GM12864 (cell line): Measurements from ENCODE around the gene DAPK1.

Experiments used
- DNase-seq: peaks from one replicate; pipeline ENCODE4 v3.0.0-alpha.2; 2011; ENCODE audit warnings: low read depth
- H3K4me3 ChIP-seq: 2 replicates; pipeline ENCODE4 v1.5.1; 2011; ENCODE audit warnings: mild to moderate bottlenecking, low read depth, low read length, control low read depth
- TF ChIP-seq, protein P1 (sequence below): IDR thresholded peaks from 2 replicates; pipeline ENCODE4 v1.5.1; 2011; ENCODE audit warnings: low read depth, mild to moderate bottlenecking, moderate library complexity, low read length, control low read depth, inconsistent platforms; ENCODE audit errors: missing control alignments

The DAPK1 gene

DNA sequence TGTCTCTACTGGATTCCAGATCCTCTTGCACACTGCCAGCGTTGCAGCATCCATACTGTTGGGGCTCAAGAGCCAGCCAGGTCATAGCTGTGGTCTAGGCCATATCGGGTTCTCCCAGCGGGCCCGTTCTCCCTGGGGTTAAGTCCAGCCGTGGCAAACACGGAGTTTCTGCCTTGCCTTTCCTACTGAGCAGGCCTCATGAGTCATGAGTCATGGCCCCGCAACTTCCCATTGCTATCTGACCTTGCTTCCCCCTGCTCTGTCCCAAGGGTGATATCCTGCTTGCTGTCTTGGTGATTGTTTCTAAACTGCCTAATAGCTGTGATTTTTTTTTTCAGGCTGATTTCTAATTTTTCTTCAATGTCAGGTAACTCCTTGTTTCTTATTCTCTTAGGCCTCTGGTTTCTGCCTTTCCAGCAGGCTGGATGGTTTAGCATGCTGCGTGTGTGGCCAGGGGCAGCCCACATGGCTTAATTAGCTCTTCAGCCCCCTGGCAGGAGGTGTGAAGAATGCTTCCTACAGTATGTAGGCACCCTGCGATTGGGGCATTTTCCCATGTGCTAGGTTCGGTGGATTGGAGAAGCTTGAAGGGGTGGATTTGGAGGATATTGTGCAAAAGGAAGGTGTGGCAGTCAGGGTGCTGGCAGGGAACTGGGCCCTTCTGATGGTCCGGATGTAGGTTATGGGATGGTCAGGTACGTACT lies 18.7 kb downstream of the DAPK1 start:
- no peak overlapping the region for H3K4me3 ChIP-seq
- TF ChIP-seq, protein P1, sequence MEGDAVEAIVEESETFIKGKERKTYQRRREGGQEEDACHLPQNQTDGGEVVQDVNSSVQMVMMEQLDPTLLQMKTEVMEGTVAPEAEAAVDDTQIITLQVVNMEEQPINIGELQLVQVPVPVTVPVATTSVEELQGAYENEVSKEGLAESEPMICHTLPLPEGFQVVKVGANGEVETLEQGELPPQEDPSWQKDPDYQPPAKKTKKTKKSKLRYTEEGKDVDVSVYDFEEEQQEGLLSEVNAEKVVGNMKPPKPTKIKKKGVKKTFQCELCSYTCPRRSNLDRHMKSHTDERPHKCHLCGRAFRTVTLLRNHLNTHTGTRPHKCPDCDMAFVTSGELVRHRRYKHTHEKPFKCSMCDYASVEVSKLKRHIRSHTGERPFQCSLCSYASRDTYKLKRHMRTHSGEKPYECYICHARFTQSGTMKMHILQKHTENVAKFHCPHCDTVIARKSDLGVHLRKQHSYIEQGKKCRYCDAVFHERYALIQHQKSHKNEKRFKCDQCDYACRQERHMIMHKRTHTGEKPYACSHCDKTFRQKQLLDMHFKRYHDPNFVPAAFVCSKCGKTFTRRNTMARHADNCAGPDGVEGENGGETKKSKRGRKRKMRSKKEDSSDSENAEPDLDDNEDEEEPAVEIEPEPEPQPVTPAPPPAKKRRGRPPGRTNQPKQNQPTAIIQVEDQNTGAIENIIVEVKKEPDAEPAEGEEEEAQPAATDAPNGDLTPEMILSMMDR: no peak
- DNase-seq: no peak

DNA sequence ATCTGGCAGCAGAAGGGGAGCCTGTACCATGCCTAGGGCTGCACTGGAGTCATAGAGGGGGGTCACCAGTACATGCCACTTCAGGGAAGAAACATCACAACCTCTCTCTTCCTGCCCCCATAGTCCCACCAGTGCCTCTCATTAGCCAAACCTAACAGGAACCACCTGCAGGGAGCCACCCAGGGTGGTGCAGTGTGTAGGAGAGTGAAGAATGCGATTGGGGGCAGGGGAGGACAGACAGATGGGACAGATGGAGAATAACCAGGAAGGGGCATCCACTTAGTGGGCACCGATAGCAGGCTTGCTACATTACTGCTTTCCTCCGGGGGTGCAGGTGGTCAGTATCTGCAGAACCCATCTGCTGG lies 19.2 kb downstream of the DAPK1 start:
- DNase-seq: no peak
- H3K4me3 ChIP-seq: no peak overlapping the region
- TF ChIP-seq, protein P1: no peak

DNA sequence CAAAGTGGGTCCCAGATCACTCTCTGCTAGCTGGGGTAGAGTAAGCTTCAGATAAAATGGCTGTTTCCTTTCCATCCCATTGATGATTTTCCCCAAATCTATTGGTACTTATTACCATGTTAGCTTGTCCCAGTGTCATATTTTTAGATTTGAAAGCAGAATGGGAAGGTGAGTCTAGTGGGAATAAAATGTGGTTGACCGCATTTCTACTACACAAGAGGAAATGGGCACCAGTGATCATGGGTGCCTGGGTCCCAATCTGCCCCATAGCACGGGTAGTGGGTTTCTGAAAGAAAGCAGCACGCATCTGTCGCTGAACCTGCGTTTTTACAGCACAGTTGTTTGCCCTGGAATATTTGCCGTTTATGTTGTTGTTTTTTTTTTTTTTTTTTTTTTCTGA lies 20.1 kb downstream of the DAPK1 start:
- no peak for DNase-seq
- TF ChIP-seq, protein P1: no peak
- no peak overlapping the region for H3K4me3 ChIP-seq

DNA sequence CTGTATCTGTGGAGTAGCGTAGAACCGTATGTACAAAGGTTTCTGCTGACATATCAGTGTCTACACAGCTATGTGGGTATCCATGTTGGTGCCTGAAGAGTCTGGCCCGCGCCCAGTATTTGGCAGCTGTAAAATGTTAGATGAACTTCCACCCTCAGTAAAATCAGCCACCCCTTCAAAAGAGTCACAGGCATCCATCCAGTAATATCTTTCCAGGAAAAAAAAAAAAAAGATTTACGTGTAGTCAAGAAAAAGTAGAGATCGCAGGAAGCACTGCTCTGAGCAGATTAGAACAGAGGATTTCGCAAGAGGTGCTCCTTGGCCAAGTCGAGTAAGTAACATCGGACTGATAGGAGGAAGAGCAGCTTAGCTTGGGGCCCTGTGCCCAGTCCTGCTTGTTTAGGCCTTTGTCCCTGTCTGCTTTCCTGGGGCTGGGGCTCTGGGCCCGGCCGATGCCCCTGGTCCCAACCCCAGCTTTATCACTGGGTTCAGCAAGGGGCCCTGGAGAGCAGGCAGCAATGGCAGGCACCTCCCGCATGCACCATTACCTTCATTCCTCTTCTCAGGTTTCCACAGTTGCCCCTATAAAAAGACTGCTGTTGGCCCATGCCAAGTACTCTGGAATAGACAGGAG lies 21.2 kb downstream of the DAPK1 start:
- no peak for DNase-seq
- TF ChIP-seq, protein P1: no peak
- H3K4me3 ChIP-seq: no peak overlapping the region

DNA sequence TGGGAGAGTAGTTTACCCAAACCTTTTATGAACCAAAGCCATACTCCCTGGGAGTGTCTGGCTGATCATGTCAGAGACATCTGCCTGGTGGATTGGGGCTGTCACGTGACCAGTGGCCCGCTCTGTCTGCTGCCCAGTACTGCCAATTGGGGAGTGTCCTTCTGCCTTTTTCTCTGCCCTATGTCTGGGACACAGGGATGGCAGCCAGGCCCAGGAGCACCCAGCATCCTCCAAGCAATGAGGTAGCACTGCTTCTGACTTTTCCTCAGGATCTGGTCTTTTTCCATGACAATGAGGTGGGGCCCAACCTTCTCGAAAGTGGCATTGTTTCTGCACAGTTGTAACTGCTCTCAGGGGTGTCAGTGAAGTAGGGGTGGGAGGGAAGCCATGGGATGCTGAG lies 21.8 kb downstream of the DAPK1 start:
- no peak overlapping the region for H3K4me3 ChIP-seq
- TF ChIP-seq, protein P1: no peak
- no peak for DNase-seq

DNA sequence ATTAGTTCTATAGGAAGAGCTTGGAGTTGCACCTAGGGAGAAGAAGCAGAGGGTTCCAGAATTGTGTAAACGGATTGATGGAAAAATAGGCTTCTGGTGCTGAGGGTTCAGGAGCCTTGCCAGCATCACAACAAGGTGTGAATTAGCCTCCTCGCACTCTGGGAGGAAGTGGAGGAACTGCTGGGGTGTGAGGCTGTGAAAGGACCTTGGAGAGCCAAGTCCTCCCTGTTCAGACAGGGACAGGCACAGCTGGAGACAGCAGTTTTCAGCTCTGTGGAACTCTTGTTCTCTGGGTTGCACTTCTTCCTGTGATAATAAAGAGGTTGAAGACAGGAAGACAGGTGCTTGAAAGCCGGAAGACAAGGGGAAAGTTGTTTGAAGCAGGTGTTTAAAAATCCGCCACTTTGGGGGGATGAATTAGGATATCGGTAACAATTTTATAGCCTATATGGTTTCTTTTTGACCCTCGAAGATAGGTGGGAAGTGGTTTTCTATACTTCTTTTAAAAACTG lies 22.6 kb downstream of the DAPK1 start:
- H3K4me3 ChIP-seq: no peak overlapping the region
- no peak for DNase-seq
- TF ChIP-seq, protein P1: no peak

DNA sequence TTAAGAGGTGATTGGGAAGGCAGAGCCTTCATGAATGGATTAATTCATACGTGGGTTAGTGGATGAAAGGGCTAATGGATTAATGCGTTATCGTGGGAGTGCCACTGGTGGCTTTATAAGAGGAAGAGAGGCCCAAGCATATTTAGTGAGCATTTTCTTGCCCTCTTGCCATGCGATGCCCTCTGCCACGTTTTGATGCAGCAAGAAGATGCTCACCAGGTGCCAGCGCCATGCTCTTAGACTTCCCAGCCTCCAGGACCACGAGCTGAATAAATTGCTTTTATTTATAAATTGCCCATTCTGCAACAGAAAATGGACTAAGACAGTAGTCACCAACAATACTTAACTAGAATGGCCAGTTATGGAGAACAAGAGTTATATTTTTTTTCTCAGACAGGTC lies 24.2 kb downstream of the DAPK1 start:
- DNase-seq: no peak
- H3K4me3 ChIP-seq: no peak overlapping the region
- TF ChIP-seq, protein P1: no peak
